Liver (tissue), 9 donors: ENCODE data around the gene DNMT3A. TPM values are rescaled to one million over a fixed set of nuclear protein-coding genes. Genes with fewer than 3 reads are reported as not detected.

Experiments used
- DNase-seq: peaks from one replicate; pipeline ENCODE4 v3.0.0-alpha.2; 2017; ENCODE audit warnings: low spot score
- H3K27ac ChIP-seq, 2 donors: one replicate each; pipeline ENCODE4 v1.7.0; 2013; ENCODE audit warnings: inconsistent platforms in 2 of 2, low read length in 2 of 2, control low read depth in 1 of 2, low read depth in 1 of 2, mild to moderate bottlenecking in 1 of 2
- H3K27me3 ChIP-seq, 4 donors: one replicate each; pipeline versions ENCODE4 v1.6.1 to v1.7.0; 2013; ENCODE audit warnings: low read length in 3 of 4, inconsistent platforms in 1 of 4, mild to moderate bottlenecking in 1 of 4, moderate library complexity in 1 of 4; ENCODE audit not compliant: control insufficient read depth in 4 of 4, insufficient read depth in 4 of 4
- H3K36me3 ChIP-seq, 4 donors: one replicate each; pipeline versions ENCODE4 v1.6.1 to v1.7.0; 2013; ENCODE audit warnings: low read length in 3 of 4, mild to moderate bottlenecking in 3 of 4, low read depth in 1 of 4, moderate library complexity in 1 of 4; ENCODE audit not compliant: control insufficient read depth in 4 of 4, insufficient read depth in 3 of 4
- H3K4me1 ChIP-seq, 4 donors: one replicate each; pipeline versions ENCODE4 v1.6.1 to v1.7.0; 2013; ENCODE audit warnings: low read length in 3 of 4, mild to moderate bottlenecking in 3 of 4, moderate library complexity in 1 of 4; ENCODE audit not compliant: control insufficient read depth in 4 of 4, insufficient read depth in 4 of 4
- H3K4me3 ChIP-seq, 3 donors: one replicate each; pipeline versions ENCODE4 v1.6.1 to v1.7.0; 2013; ENCODE audit warnings: low read length in 3 of 3, control low read depth in 1 of 3, low read depth in 1 of 3, mild to moderate bottlenecking in 1 of 3
- H3K9ac ChIP-seq, 2 donors: one replicate each; pipeline ENCODE4 v1.7.0; 2013; ENCODE audit warnings: low read length in 2 of 2, mild to moderate bottlenecking in 2 of 2, moderate library complexity in 2 of 2, control low read depth in 1 of 2, low read depth in 1 of 2
- H3K9me3 ChIP-seq, 4 donors: one replicate each; pipeline versions ENCODE4 v1.6.1 to v1.7.0; 2013; ENCODE audit warnings: low read length in 3 of 4; ENCODE audit not compliant: control insufficient read depth in 4 of 4
- EGR1 ChIP-seq, 2 donors: IDR thresholded peaks; 2 replicates each; pipeline ENCODE4 v1.6.1; 2016 to 2018; ENCODE audit warnings: antibody characterized with exemption in 2 of 2, low read depth in 2 of 2
- FOXA1 ChIP-seq: IDR thresholded peaks from 2 replicates; pipeline ENCODE4 v1.6.1; 2016; ENCODE audit warnings: antibody characterized with exemption
- FOXA2 ChIP-seq: IDR thresholded peaks from 2 replicates; pipeline ENCODE4 v1.6.1; 2016; ENCODE audit warnings: antibody characterized with exemption
- GABPA ChIP-seq, 2 donors: IDR thresholded peaks in 1 of 2; conservative IDR thresholded peaks in 1 of 2; 2 replicates each; pipeline ENCODE4 v1.6.1; 2016; ENCODE audit warnings: antibody characterized with exemption in 2 of 2, mild to moderate bottlenecking in 1 of 2, moderate library complexity in 1 of 2
- HNF4A ChIP-seq, 2 donors: conservative IDR thresholded peaks; 2 replicates each; pipeline ENCODE4 v1.6.1; 2016; ENCODE audit warnings: antibody characterized with exemption in 2 of 2, mild to moderate bottlenecking in 2 of 2
- HNF4G ChIP-seq: IDR thresholded peaks from 2 replicates; pipeline ENCODE4 v1.6.1; 2016; ENCODE audit warnings: antibody characterized with exemption
- JUND ChIP-seq, 2 donors: IDR thresholded peaks; 2 replicates each; pipeline ENCODE4 v1.6.1; 2016; ENCODE audit warnings: antibody characterized with exemption in 2 of 2
- NR2F2 ChIP-seq: IDR thresholded peaks from 2 replicates; pipeline ENCODE4 v1.6.1; 2016; ENCODE audit warnings: antibody characterized with exemption
- RAD21 ChIP-seq, 2 donors: IDR thresholded peaks; 2 replicates each; pipeline ENCODE4 v1.6.1; 2016; ENCODE audit warnings: antibody characterized with exemption in 2 of 2, mild to moderate bottlenecking in 2 of 2
- RXRA ChIP-seq, 2 donors: IDR thresholded peaks; 2 replicates each; pipeline ENCODE4 v1.6.1; 2017 to 2018; ENCODE audit warnings: antibody characterized with exemption in 2 of 2, mild to moderate bottlenecking in 1 of 2
- SP1 ChIP-seq: IDR thresholded peaks from 2 replicates; pipeline ENCODE4 v1.6.1; 2018; ENCODE audit warnings: antibody characterized with exemption, mild to moderate bottlenecking
- TAF1 ChIP-seq: conservative IDR thresholded peaks from 2 replicates; pipeline ENCODE4 v1.6.1; 2016; ENCODE audit warnings: antibody characterized with exemption, mild to moderate bottlenecking
- YY1 ChIP-seq: IDR thresholded peaks from 2 replicates; pipeline ENCODE4 v1.6.1; 2016; ENCODE audit warnings: antibody characterized with exemption, mild to moderate bottlenecking
- WGBS: extraction: QIAGEN DNeasy Blood & Tissue Kit; methylation state at CpG from one replicate; pipeline ENCODE4 v1.1.7; 2013; 5-methylcytosine and 5-hydroxymethylcytosine counted together
- polyA plus RNA-seq, 2 donors: library from polyadenylated mRNA; stranded (reverse) in 1 of 2; unstranded in 1 of 2; fragments of 200-250 nt in 1 of 2; fragments of >200 nt in 1 of 2; fragmentation: Nextera tagmentation in 1 of 2; extraction: Ambion mirVana in 1 of 2; gene quantifications; one replicate each; pipeline versions ENCODE4 v1.2.1 to v1.2.3, GENCODE V29; 2013 to 2015
- total RNA-seq, 2 donors: library from RNA; depleted of rRNA; stranded (reverse); fragments of >200 nt; gene quantifications; one replicate each; pipeline ENCODE4 v1.2.3, GENCODE V29; 2014
- TF ChIP-seq, protein P1 (sequence below): IDR thresholded peaks from 2 replicates; pipeline ENCODE4 v1.6.1; 2016; ENCODE audit warnings: antibody characterized with exemption
- TF ChIP-seq, protein P2 (sequence below): IDR thresholded peaks from 2 replicates; pipeline ENCODE4 v1.6.1; 2016; ENCODE audit warnings: antibody characterized with exemption
- TF ChIP-seq, protein P3 (sequence below): IDR thresholded peaks from 2 replicates; pipeline ENCODE4 v1.6.1; 2016; ENCODE audit warnings: antibody characterized with exemption, mild to moderate bottlenecking
- TF ChIP-seq, protein P4 (sequence below): IDR thresholded peaks from 2 replicates; pipeline ENCODE4 v1.6.1; 2016; ENCODE audit warnings: antibody characterized with exemption
- TF ChIP-seq, protein P5 (sequence below): fragments of 150-350 bp; IDR thresholded peaks from 2 replicates; pipeline ENCODE4 v1.5.1; 2017; ENCODE audit warnings: improper control_type of control experiment, low read depth, low read length; ENCODE audit not compliant: missing input control
- donor health status: healthy.
- donor health status: healthy.
- donor health status: healthy.
- donor health status: healthy.
- donor health status: healthy.

Gene DNMT3A
- total and polyA plus RNA-seq, 4 donors, result 3.5 to 24.2 (median 8.1) TPM

DNA sequence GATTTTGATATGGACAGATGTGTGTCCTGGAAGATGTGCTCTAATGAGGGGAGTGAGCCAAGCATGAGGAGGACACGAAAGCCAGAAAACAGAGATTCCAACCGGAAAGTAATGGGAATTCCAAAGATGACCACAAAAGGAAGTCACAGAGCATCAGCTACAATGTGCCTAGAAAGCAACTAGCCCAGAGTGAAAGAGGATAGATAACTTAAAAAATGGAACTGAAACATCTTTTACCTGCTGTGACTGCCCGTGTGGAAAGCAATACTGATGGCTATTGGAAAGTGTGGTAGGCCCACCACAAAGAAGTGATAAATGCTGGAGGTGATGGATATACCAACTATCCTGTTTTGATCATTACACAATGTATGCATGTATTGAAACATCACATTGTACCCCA is 21.6 kb downstream of the DNMT3A start:
- H3K9me3 ChIP-seq, result no peaks in the 10 kb centered on the region
- H3K4me1 ChIP-seq, result peaks cover 4 to 15% (median 7%) of the 10 kb centered on the region in 4 donors
- no peaks in the 10 kb centered on the region for H3K27me3 ChIP-seq
- no peak overlapping the region for H3K27ac ChIP-seq
- no peak overlapping the region for H3K9ac ChIP-seq
- WGBS, result 88% methylated on average over 3 of the region's 3 CpGs
- no peaks in the 10 kb centered on the region for H3K36me3 ChIP-seq
- DNase-seq, result no peak
- no peak for TF ChIP-seq HNF4G
- TF ChIP-seq FOXA1, result no peak
- no peak for TF ChIP-seq EGR1 (IDR thresholded peaks at IDR 0.05; ENCODE audit: low read depth in 2 of 2)
- TF ChIP-seq, protein P1, sequence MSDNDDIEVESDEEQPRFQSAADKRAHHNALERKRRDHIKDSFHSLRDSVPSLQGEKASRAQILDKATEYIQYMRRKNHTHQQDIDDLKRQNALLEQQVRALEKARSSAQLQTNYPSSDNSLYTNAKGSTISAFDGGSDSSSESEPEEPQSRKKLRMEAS, result no peak
- TF ChIP-seq, protein P2, sequence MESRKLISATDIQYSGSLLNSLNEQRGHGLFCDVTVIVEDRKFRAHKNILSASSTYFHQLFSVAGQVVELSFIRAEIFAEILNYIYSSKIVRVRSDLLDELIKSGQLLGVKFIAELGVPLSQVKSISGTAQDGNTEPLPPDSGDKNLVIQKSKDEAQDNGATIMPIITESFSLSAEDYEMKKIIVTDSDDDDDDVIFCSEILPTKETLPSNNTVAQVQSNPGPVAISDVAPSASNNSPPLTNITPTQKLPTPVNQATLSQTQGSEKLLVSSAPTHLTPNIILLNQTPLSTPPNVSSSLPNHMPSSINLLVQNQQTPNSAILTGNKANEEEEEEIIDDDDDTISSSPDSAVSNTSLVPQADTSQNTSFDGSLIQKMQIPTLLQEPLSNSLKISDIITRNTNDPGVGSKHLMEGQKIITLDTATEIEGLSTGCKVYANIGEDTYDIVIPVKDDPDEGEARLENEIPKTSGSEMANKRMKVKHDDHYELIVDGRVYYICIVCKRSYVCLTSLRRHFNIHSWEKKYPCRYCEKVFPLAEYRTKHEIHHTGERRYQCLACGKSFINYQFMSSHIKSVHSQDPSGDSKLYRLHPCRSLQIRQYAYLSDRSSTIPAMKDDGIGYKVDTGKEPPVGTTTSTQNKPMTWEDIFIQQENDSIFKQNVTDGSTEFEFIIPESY, result no peak
- no peak for TF ChIP-seq GABPA (IDR thresholded peaks at IDR 0.05 in 1 of 2, conservative IDR thresholded peaks at IDR 0.05 in 1 of 2)
- no peak for TF ChIP-seq FOXA2
- TF ChIP-seq JUND (IDR thresholded peaks at IDR 0.05), result no peak
- no peak for TF ChIP-seq SP1
- TF ChIP-seq, protein P3, sequence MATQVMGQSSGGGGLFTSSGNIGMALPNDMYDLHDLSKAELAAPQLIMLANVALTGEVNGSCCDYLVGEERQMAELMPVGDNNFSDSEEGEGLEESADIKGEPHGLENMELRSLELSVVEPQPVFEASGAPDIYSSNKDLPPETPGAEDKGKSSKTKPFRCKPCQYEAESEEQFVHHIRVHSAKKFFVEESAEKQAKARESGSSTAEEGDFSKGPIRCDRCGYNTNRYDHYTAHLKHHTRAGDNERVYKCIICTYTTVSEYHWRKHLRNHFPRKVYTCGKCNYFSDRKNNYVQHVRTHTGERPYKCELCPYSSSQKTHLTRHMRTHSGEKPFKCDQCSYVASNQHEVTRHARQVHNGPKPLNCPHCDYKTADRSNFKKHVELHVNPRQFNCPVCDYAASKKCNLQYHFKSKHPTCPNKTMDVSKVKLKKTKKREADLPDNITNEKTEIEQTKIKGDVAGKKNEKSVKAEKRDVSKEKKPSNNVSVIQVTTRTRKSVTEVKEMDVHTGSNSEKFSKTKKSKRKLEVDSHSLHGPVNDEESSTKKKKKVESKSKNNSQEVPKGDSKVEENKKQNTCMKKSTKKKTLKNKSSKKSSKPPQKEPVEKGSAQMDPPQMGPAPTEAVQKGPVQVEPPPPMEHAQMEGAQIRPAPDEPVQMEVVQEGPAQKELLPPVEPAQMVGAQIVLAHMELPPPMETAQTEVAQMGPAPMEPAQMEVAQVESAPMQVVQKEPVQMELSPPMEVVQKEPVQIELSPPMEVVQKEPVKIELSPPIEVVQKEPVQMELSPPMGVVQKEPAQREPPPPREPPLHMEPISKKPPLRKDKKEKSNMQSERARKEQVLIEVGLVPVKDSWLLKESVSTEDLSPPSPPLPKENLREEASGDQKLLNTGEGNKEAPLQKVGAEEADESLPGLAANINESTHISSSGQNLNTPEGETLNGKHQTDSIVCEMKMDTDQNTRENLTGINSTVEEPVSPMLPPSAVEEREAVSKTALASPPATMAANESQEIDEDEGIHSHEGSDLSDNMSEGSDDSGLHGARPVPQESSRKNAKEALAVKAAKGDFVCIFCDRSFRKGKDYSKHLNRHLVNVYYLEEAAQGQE, result no peak
- H3K4me3 ChIP-seq, result no peak overlapping the region

DNA sequence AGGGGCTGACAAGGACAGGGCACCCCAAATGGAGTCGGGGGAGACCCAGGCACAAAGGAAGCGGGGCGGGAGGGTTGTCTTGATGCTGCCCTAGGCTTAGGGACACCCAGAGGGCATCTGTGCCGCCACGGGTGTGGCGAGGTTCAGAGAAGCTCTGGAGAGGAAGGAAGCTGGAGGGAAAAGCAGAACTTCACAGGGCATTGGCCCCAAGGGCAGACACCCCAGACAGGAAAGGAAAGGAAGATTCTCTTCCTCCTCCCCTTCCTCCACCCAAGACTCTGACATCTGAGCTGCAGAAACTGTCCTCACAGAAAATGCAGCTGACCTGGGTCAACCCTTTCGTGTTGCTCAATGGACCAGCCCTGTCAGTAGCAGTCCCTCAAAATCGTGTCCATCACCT is 25.6 kb downstream of the DNMT3A start:
- 70% methylated on average over 8 of the region's 8 CpGs for WGBS
- Histone ChIP-seq H3K36me3 (peaks cover 0 to 4% (median 1%) of the 10 kb centered on the region in 4 donors), H3K9me3 (no peaks in the 10 kb centered on the region), H3K4me1 (peaks cover 6 to 40% (median 30%) of the 10 kb centered on the region in 4 donors), H3K9ac (no peak overlapping the region), H3K4me3 (no peak overlapping the region), H3K27ac (no peak overlapping the region), H3K27me3 (no peaks in the 10 kb centered on the region)
- DNase-seq, result no peak
- TF ChIP-seq FOXA2, result no peak
- no peak for TF ChIP-seq FOXA1
- TF ChIP-seq, protein P1, result peak; percentile 41
- TF ChIP-seq RAD21 (IDR thresholded peaks at IDR 0.05), result no peak
- TF ChIP-seq YY1, result no peak
- TF ChIP-seq, protein P3, result no peak
- peak in 1 of 2 donors; percentile 45 for TF ChIP-seq EGR1 (IDR thresholded peaks at IDR 0.05; ENCODE audit: low read depth in 2 of 2)
- TF ChIP-seq GABPA (IDR thresholded peaks at IDR 0.05 in 1 of 2, conservative IDR thresholded peaks at IDR 0.05 in 1 of 2), result no peak
- no peak for TF ChIP-seq HNF4A (conservative IDR thresholded peaks at IDR 0.05)
- TF ChIP-seq SP1, result peak; percentile 51
- peak; percentile 41 for TF ChIP-seq NR2F2
- TF ChIP-seq, protein P4, sequence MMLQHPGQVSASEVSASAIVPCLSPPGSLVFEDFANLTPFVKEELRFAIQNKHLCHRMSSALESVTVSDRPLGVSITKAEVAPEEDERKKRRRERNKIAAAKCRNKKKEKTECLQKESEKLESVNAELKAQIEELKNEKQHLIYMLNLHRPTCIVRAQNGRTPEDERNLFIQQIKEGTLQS, result no peak
- no peak for TF ChIP-seq TAF1
- peak; percentile 89 to 93 for TF ChIP-seq RXRA (IDR thresholded peaks at IDR 0.05)
- TF ChIP-seq, protein P2, result no peak
- TF ChIP-seq, protein P5, sequence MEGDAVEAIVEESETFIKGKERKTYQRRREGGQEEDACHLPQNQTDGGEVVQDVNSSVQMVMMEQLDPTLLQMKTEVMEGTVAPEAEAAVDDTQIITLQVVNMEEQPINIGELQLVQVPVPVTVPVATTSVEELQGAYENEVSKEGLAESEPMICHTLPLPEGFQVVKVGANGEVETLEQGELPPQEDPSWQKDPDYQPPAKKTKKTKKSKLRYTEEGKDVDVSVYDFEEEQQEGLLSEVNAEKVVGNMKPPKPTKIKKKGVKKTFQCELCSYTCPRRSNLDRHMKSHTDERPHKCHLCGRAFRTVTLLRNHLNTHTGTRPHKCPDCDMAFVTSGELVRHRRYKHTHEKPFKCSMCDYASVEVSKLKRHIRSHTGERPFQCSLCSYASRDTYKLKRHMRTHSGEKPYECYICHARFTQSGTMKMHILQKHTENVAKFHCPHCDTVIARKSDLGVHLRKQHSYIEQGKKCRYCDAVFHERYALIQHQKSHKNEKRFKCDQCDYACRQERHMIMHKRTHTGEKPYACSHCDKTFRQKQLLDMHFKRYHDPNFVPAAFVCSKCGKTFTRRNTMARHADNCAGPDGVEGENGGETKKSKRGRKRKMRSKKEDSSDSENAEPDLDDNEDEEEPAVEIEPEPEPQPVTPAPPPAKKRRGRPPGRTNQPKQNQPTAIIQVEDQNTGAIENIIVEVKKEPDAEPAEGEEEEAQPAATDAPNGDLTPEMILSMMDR, result no peak
- TF ChIP-seq HNF4G, result no peak
